ENCODE results near the gene MAPK14. TPM values are rescaled to one million over a fixed set of nuclear protein-coding genes. Genes with fewer than 3 reads are reported as not detected.
A peak's percentile ranks its signal among the peaks of the same experiment; 100 is the strongest.
"Not testable (repeated sequence)": the region's sequence is repeated elsewhere in the genome, so short reads cannot be mapped to it uniquely, and the experiment has no call there.

MAPK14 gene
- polyA plus RNA-seq, 1 donor from 2014 or later: 33.4 TPM

GRCh38 chr6:36069573-36069972 is 42.0 kb downstream of the MAPK14 start:
- no peak overlapping the region for H3K4me3 Mint-ChIP-seq
- peaks cover 2% of the 10 kb centered on the region for H3K36me3 Mint-ChIP-seq
- peaks cover 7 to 27% (median 21%) of the 10 kb centered on the region in 3 donors for H3K4me1 Mint-ChIP-seq
- H3K27ac Mint-ChIP-seq: no peak overlapping the region
- no peaks in the 10 kb centered on the region for H3K27me3 Mint-ChIP-seq
- no peaks in the 10 kb centered on the region for H3K9me3 Mint-ChIP-seq

GRCh38 chr6:36070252-36070651 is 42.6 kb downstream of the MAPK14 start:
- H3K9me3 Mint-ChIP-seq: no peaks in the 10 kb centered on the region

GRCh38 chr6:36071281-36071680 is 43.7 kb downstream of the MAPK14 start:
- Mint-ChIP-seq H3K4me3 (no peak overlapping the region), H3K27me3 (no peaks in the 10 kb centered on the region), H3K36me3 (no peaks in the 10 kb centered on the region), H3K4me1 (peaks cover 10 to 24% (median 20%) of the 10 kb centered on the region in 3 donors), H3K27ac (no peak overlapping the region), H3K9me3 (no peaks in the 10 kb centered on the region)

More at GRCh38 chr6:36070252-36070651, 42.6 kb downstream of the MAPK14 start:
- Mint-ChIP-seq H3K27ac (no peak overlapping the region), H3K27me3 (no peaks in the 10 kb centered on the region), H3K4me3 (no peak overlapping the region), H3K36me3 (no peaks in the 10 kb centered on the region), H3K4me1 (peaks cover 9 to 22% (median 21%) of the 10 kb centered on the region in 3 donors)

GRCh38 chr6:36071714-36072113 is 44.1 kb downstream of the MAPK14 start:
- no peak overlapping the region for H3K4me3 Mint-ChIP-seq
- H3K27ac Mint-ChIP-seq: peak overlapping the region in 1 of 3 donors; percentile 71

GRCh38 chr6:36072681-36073080 is 45.1 kb downstream of the MAPK14 start:
- Mint-ChIP-seq H3K27me3 (no peaks in the 10 kb centered on the region), H3K27ac (peak overlapping the region in 1 of 3 donors; percentile 71), H3K9me3 (no peaks in the 10 kb centered on the region), H3K36me3 (no peaks in the 10 kb centered on the region), H3K4me1 (peaks cover 10 to 18% (median 10%) of the 10 kb centered on the region in 3 donors), H3K4me3 (peak overlapping the region in 1 of 4 donors; percentile 63)

More at GRCh38 chr6:36071714-36072113, 44.1 kb downstream of the MAPK14 start:
- Mint-ChIP-seq H3K4me1 (peaks cover 10 to 21% (median 15%) of the 10 kb centered on the region in 3 donors), H3K36me3 (no peaks in the 10 kb centered on the region), H3K9me3 (no peaks in the 10 kb centered on the region), H3K27me3 (no peaks in the 10 kb centered on the region)

- H3K4me3 Mint-ChIP-seq: no peak overlapping the region
- H3K27ac Mint-ChIP-seq: no peak overlapping the region
- H3K36me3 Mint-ChIP-seq: no peaks in the 10 kb centered on the region
- H3K27me3 Mint-ChIP-seq: no peaks in the 10 kb centered on the region
- H3K4me1 Mint-ChIP-seq: peaks cover under 1 to 16% (median 7%) of the 10 kb centered on the region in 3 donors
- no peaks in the 10 kb centered on the region for H3K9me3 Mint-ChIP-seq
Measured at GRCh38 chr6:36073587-36073986, 46.0 kb downstream of the MAPK14 start.

- Mint-ChIP-seq H3K9me3 (no peaks in the 10 kb centered on the region), H3K36me3 (peaks cover 2% of the 10 kb centered on the region), H3K4me1 (peaks cover 6 to 17% (median 10%) of the 10 kb centered on the region in 3 donors), H3K27me3 (no peaks in the 10 kb centered on the region), H3K27ac (no peak overlapping the region), H3K4me3 (no peak overlapping the region)
Measured at GRCh38 chr6:36075656-36076055, 48.0 kb downstream of the MAPK14 start.

GRCh38 chr6:36076178-36077063 is 48.8 kb downstream of the MAPK14 start:
- Mint-ChIP-seq H3K36me3 (peaks cover 10% of the 10 kb centered on the region), H3K27me3 (no peaks in the 10 kb centered on the region), H3K4me1 (peaks cover 8 to 19% (median 10%) of the 10 kb centered on the region in 3 donors), H3K9me3 (no peaks in the 10 kb centered on the region), H3K27ac (no peak overlapping the region), H3K4me3 (no peak overlapping the region)

- Mint-ChIP-seq H3K4me1 (peaks cover 8 to 18% (median 10%) of the 10 kb centered on the region in 3 donors), H3K4me3 (no peak overlapping the region), H3K27me3 (no peaks in the 10 kb centered on the region), H3K9me3 (no peaks in the 10 kb centered on the region), H3K36me3 (peaks cover 21% of the 10 kb centered on the region), H3K27ac (no peak overlapping the region)
Measured at GRCh38 chr6:36078159-36078558, 50.6 kb downstream of the MAPK14 start.

- H3K4me1 Mint-ChIP-seq: peaks cover 7 to 14% (median 8%) of the 10 kb centered on the region in 3 donors
- no peak overlapping the region for H3K4me3 Mint-ChIP-seq
- H3K36me3 Mint-ChIP-seq: peaks cover 21% of the 10 kb centered on the region
- H3K9me3 Mint-ChIP-seq: no peaks in the 10 kb centered on the region
- no peaks in the 10 kb centered on the region for H3K27me3 Mint-ChIP-seq
- no peak overlapping the region for H3K27ac Mint-ChIP-seq
Measured at GRCh38 chr6:36079601-36080000, 52.0 kb downstream of the MAPK14 start.

GRCh38 chr6:36082318-36082717 is 54.7 kb downstream of the MAPK14 start:
- Mint-ChIP-seq H3K9me3 (no peaks in the 10 kb centered on the region), H3K27ac (no peak overlapping the region), H3K36me3 (peaks cover 22% of the 10 kb centered on the region), H3K4me3 (no peak overlapping the region), H3K4me1 (peaks cover 13 to 29% (median 24%) of the 10 kb centered on the region in 3 donors), H3K27me3 (no peaks in the 10 kb centered on the region)

GRCh38 chr6:36083446-36083845 is 55.8 kb downstream of the MAPK14 start:
- H3K27ac Mint-ChIP-seq: no peak overlapping the region
- peaks cover 15 to 33% (median 26%) of the 10 kb centered on the region in 3 donors for H3K4me1 Mint-ChIP-seq
- no peaks in the 10 kb centered on the region for H3K9me3 Mint-ChIP-seq
- no peaks in the 10 kb centered on the region for H3K27me3 Mint-ChIP-seq
- H3K36me3 Mint-ChIP-seq: peaks cover 22% of the 10 kb centered on the region
- H3K4me3 Mint-ChIP-seq: no peak overlapping the region

- not testable (repeated sequence) for H3K4me3 Mint-ChIP-seq, H3K27ac Mint-ChIP-seq, H3K36me3 Mint-ChIP-seq, H3K27me3 Mint-ChIP-seq, H3K9me3 Mint-ChIP-seq
- H3K4me1 Mint-ChIP-seq: peaks cover 14 to 30% (median 22%) of the 10 kb centered on the region in 3 donors
Measured at GRCh38 chr6:36088204-36088603, 60.6 kb downstream of the MAPK14 start.

GRCh38 chr6:36089048-36089447 is 61.4 kb downstream of the MAPK14 start:
- no peak overlapping the region for H3K4me3 Mint-ChIP-seq
- peak overlapping the region in 2 of 3 donors; percentile 20 to 47 for H3K27ac Mint-ChIP-seq
- no peaks in the 10 kb centered on the region for H3K27me3 Mint-ChIP-seq
- H3K36me3 Mint-ChIP-seq: peaks cover 3% of the 10 kb centered on the region
- peaks cover 15 to 31% (median 22%) of the 10 kb centered on the region in 3 donors for H3K4me1 Mint-ChIP-seq
- H3K9me3 Mint-ChIP-seq: no peaks in the 10 kb centered on the region

- H3K27ac Mint-ChIP-seq: no peak overlapping the region
- H3K4me3 Mint-ChIP-seq: no peak overlapping the region
- H3K4me1 Mint-ChIP-seq: peaks cover 16 to 28% (median 18%) of the 10 kb centered on the region in 3 donors
- H3K36me3 Mint-ChIP-seq: peaks cover 2% of the 10 kb centered on the region
- H3K9me3 Mint-ChIP-seq: no peaks in the 10 kb centered on the region
- no peaks in the 10 kb centered on the region for H3K27me3 Mint-ChIP-seq
Measured at GRCh38 chr6:36094238-36094637, 66.6 kb downstream of the MAPK14 start.

Data from IgD-negative memory B cell (primary cell).